Keratinocyte (primary cell): Measurements from ENCODE around the gene ERC2. TPM values are rescaled to one million over a fixed set of nuclear protein-coding genes. Genes with fewer than 3 reads are reported as not detected.

Experiments used
- DNase-seq: peaks from one replicate; pipeline ENCODE4 v3.0.0-alpha.2; 2011; ENCODE audit warnings: low read depth, missing footprints, low spot score
- FAIRE-seq: peaks from 2 replicates; lab custom pipeline; 2011; peaks lifted over from hg19 to GRCh38; lab: Jason Lieb, UNC
- H2AFZ ChIP-seq: 2 replicates; pipeline ENCODE4 v1.6.0; 2012; ENCODE audit warnings: low read length, control low read depth, inconsistent platforms; ENCODE audit not compliant: control insufficient read depth
- H3K27ac ChIP-seq: 2 replicates; pipeline ENCODE4 v1.5.1; 2011; ENCODE audit warnings: low read length; ENCODE audit not compliant: control insufficient read depth, insufficient read depth
- H3K27me3 ChIP-seq: 3 replicates; pipeline ENCODE4 v1.6.0; 2011; ENCODE audit warnings: low read length; ENCODE audit not compliant: control insufficient read depth, insufficient read depth; ENCODE audit errors: extremely low read depth
- H3K36me3 ChIP-seq, 2 experiments: 2 replicates in 1 of 2; 3 replicates in 1 of 2; pipeline ENCODE4 v1.5.1; 2011; ENCODE audit warnings: low read length in 2 of 2, mild to moderate bottlenecking in 1 of 2; ENCODE audit not compliant: control insufficient read depth in 2 of 2, insufficient read depth in 2 of 2; ENCODE audit errors: extremely low read depth in 1 of 2
- H3K4me1 ChIP-seq: 3 replicates; pipeline ENCODE4 v1.5.1; 2011; ENCODE audit warnings: low read length; ENCODE audit not compliant: control insufficient read depth, insufficient read depth; ENCODE audit errors: extremely low read depth
- H3K4me2 ChIP-seq: 3 replicates; pipeline ENCODE4 v1.6.0; 2011; ENCODE audit warnings: low read depth, low read length; ENCODE audit not compliant: control insufficient read depth, insufficient read depth; ENCODE audit errors: extremely low read depth
- H3K4me3 ChIP-seq, 3 experiments: fragments of 200-600 bp in 1 of 3; sonication (generic) in 1 of 3; 2 replicates in 2 of 3; 3 replicates in 1 of 3; pipeline ENCODE4 v1.5.1; 2011 to 2016; ENCODE audit warnings: low read length in 3 of 3, mild to moderate bottlenecking in 3 of 3, control low read depth in 2 of 3, inconsistent platforms in 1 of 3, low read depth in 1 of 3, mixed read lengths in 1 of 3, mixed run types in 1 of 3, moderate library complexity in 1 of 3; ENCODE audit not compliant: control insufficient read depth in 2 of 3, insufficient read depth in 2 of 3; ENCODE audit errors: extremely low read depth in 1 of 3
- H3K79me2 ChIP-seq: 2 replicates; pipeline ENCODE4 v1.6.0; 2012; ENCODE audit warnings: low read length; ENCODE audit not compliant: control insufficient read depth, insufficient read depth
- H3K9ac ChIP-seq: 3 replicates; pipeline ENCODE4 v1.6.0; 2011; ENCODE audit warnings: low read length; ENCODE audit not compliant: control insufficient read depth, insufficient read depth; ENCODE audit errors: extremely low read depth
- H3K9me1 ChIP-seq: 3 replicates; pipeline ENCODE4 v1.6.0; 2011; ENCODE audit warnings: low read length; ENCODE audit not compliant: control insufficient read depth, insufficient read depth; ENCODE audit errors: extremely low read depth
- H3K9me3 ChIP-seq: 2 replicates; pipeline ENCODE4 v1.5.1; 2012; ENCODE audit warnings: low read depth, low read length; ENCODE audit not compliant: control insufficient read depth
- H4K20me1 ChIP-seq: 3 replicates; pipeline ENCODE4 v1.6.0; 2011; ENCODE audit warnings: low read length; ENCODE audit not compliant: control insufficient read depth, insufficient read depth; ENCODE audit errors: extremely low read depth
- EZH2 ChIP-seq: IDR thresholded peaks from one replicate; pipeline ENCODE4 v1.6.1; 2012; ENCODE audit warnings: inconsistent platforms, mild to moderate bottlenecking, low read length, moderate library complexity
- dilution Hi-C: fragments of 300-500 bp; cut with MboI; formaldehyde crosslinking; loops from one replicate; pipeline ENCODE4 v1.7.0; 2020; ENCODE audit warnings: low sequenced_read_pairs; ENCODE audit not compliant: extremely low pct_ligation_motif_present
- polyA plus RNA-seq, 5 experiments: library from polyadenylated mRNA; depleted of rRNA in 3 of 5; stranded (reverse) in 3 of 5; stranded (forward) in 1 of 5; unstranded in 1 of 5; fragments of >200 nt; gene quantifications; 1 replicate in 1 of 5; 2 replicates in 3 of 5; 3 replicates in 1 of 5; pipeline versions ENCODE4 v1.2.1 to v1.2.3, GENCODE V29; 2011 to 2012; ENCODE audit warnings: missing spikeins in 2 of 5, low read depth in 1 of 5, low replicate concordance in 1 of 5
- TF ChIP-seq, protein P1 (sequence below), 3 experiments: IDR thresholded peaks in 1 of 3; conservative IDR thresholded peaks in 1 of 3; optimal IDR thresholded peaks in 1 of 3; 2 replicates in 2 of 3; 3 replicates in 1 of 3; pipeline versions ENCODE3 to v1.5.1; 2011; ENCODE audit warnings: low read length in 3 of 3, mild to moderate bottlenecking in 3 of 3, moderate library complexity in 2 of 3, control low read depth in 1 of 3, inconsistent platforms in 1 of 3; ENCODE audit not compliant: insufficient read depth in 2 of 3; ENCODE audit errors: extremely low read depth in 1 of 3

Gene ERC2
- polyA plus RNA-seq, 1 donor (not counting 4 experiments of a cell fraction or from before 2014, with no cell fraction given), result 0.08 TPM

DNA sequence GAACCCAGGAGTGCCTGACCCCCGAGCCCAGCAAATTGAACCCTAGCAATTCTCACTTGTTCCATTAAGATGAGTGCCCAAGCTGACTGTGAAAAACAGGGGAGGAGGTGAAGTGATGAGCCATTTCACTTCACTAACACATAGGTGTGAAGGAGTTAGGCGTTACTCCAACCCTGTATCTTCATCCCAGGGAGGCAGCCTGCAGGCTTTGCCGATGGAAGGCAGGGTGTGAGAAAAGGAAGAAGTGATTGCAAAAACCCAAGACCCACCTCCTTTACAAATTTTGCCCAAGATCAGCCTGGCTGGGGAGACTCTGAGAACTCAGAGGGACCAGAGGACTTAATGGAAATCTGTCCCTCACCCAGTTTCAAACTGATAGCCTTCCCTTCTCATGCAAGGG lies 851.5 kb downstream of the ERC2 start:
- no peak for DNase-seq
- dilution Hi-C loops, result no loop called here
- TF ChIP-seq, protein P1, sequence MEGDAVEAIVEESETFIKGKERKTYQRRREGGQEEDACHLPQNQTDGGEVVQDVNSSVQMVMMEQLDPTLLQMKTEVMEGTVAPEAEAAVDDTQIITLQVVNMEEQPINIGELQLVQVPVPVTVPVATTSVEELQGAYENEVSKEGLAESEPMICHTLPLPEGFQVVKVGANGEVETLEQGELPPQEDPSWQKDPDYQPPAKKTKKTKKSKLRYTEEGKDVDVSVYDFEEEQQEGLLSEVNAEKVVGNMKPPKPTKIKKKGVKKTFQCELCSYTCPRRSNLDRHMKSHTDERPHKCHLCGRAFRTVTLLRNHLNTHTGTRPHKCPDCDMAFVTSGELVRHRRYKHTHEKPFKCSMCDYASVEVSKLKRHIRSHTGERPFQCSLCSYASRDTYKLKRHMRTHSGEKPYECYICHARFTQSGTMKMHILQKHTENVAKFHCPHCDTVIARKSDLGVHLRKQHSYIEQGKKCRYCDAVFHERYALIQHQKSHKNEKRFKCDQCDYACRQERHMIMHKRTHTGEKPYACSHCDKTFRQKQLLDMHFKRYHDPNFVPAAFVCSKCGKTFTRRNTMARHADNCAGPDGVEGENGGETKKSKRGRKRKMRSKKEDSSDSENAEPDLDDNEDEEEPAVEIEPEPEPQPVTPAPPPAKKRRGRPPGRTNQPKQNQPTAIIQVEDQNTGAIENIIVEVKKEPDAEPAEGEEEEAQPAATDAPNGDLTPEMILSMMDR (optimal IDR thresholded peaks at IDR 0.05 in 1 of 3, IDR thresholded peaks at IDR 0.05 in 1 of 3, conservative IDR thresholded peaks at IDR 0.05 in 1 of 3; ENCODE audit: extremely low read depth in 1 of 3, insufficient read depth in 2 of 3, low read length in 3 of 3), result no peak
- no peak for TF ChIP-seq EZH2
- Histone ChIP-seq H3K4me3 (no peak overlapping the region), H3K4me1 (peaks cover 31% of the 10 kb centered on the region), H3K9me1 (no peaks in the 10 kb centered on the region), H3K79me2 (no peaks in the 10 kb centered on the region), H3K4me2 (no peak overlapping the region), H3K27ac (no peak overlapping the region), H3K9me3 (no peaks in the 10 kb centered on the region), H3K27me3 (no peaks in the 10 kb centered on the region), H4K20me1 (no peaks in the 10 kb centered on the region), H3K9ac (no peak overlapping the region), H3K36me3 (no peaks in the 10 kb centered on the region), H2AFZ (no peak overlapping the region)
- FAIRE-seq, result no peak

DNA sequence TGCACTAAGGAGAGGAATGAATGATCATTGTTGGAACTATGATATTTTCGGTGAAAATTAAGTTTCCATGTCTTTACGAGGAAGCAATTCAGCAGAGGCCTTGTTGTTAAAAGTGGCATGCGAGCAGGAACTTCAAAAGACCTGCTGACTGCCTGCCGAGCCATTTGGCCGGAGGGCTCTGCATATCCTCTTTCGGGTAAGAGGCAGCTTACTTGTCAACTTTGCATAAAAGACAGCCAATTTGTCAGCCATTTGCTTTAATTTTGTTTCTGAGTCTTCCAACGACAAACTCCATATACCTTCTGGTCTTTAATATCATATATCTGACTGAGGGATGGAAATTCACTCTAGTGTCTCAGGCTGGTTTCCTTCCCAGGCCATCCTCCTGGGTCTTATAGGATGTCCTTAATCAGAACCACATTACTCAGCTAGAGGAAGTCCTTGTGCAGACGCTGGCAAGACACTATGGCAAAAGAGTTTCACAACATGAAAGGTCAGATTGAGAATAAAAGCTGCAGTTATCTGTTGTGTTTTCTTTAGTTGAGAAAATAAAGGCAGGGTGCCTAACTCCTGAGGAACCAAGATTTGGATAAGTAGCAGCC lies 852.5 kb downstream of the ERC2 start:
- Histone ChIP-seq H3K36me3 (no peaks in the 10 kb centered on the region), H2AFZ (peak overlapping the region; percentile 2), H3K4me1 (peaks cover 21% of the 10 kb centered on the region), H3K9ac (no peak overlapping the region), H3K4me3 (no peak overlapping the region), H3K27ac (no peak overlapping the region), H3K4me2 (no peak overlapping the region), H3K9me1 (no peaks in the 10 kb centered on the region), H3K9me3 (no peaks in the 10 kb centered on the region), H3K79me2 (no peaks in the 10 kb centered on the region), H4K20me1 (no peaks in the 10 kb centered on the region), H3K27me3 (no peaks in the 10 kb centered on the region)
- TF ChIP-seq EZH2, result no peak
- TF ChIP-seq, protein P1 (optimal IDR thresholded peaks at IDR 0.05 in 1 of 3, IDR thresholded peaks at IDR 0.05 in 1 of 3, conservative IDR thresholded peaks at IDR 0.05 in 1 of 3; ENCODE audit: extremely low read depth in 1 of 3, insufficient read depth in 2 of 3, low read length in 3 of 3), result no peak
- DNase-seq, result no peak
- dilution Hi-C loops, result no loop called here
- FAIRE-seq, result peak; percentile 34
